Non-pigmented ciliary epithelial cell (primary cell): ENCODE measurements around the gene NR1H3.

Experiments
- DNase-seq: peaks from one replicate; pipeline ENCODE4 v3.0.0-alpha.2; 2010; ENCODE audit warnings: low read depth

The NR1H3 gene

GRCh38 chr11:47244448-47245350 is 13.1 kb upstream of the NR1H3 start:
- DNase-seq, result no peak

GRCh38 chr11:47245611-47246357 is 12.0 kb upstream of the NR1H3 start:
- no peak for DNase-seq

- no peak for DNase-seq
These were observed 10.3 kb upstream of the NR1H3 start for GRCh38 chr11:47247502-47247901.

DNA sequence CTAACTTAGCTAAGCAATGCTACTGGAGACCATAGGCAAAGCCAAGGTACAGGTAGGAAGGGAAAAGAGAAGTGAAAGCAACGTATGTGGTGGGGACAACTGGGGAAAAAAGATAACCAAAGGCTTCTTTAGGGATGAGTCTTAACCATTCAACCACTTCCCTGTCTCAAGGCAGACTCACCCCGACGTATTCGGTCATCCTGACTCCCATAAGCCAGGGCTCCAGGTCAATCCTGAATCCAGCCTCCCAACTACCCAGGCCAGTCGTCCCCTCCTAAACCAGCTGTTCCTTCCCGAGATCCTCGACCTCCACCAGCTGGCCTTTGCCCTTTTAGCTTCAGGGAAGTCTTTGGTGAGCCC is 9.5 kb upstream of the NR1H3 start:
- DNase-seq, result no peak

DNA sequence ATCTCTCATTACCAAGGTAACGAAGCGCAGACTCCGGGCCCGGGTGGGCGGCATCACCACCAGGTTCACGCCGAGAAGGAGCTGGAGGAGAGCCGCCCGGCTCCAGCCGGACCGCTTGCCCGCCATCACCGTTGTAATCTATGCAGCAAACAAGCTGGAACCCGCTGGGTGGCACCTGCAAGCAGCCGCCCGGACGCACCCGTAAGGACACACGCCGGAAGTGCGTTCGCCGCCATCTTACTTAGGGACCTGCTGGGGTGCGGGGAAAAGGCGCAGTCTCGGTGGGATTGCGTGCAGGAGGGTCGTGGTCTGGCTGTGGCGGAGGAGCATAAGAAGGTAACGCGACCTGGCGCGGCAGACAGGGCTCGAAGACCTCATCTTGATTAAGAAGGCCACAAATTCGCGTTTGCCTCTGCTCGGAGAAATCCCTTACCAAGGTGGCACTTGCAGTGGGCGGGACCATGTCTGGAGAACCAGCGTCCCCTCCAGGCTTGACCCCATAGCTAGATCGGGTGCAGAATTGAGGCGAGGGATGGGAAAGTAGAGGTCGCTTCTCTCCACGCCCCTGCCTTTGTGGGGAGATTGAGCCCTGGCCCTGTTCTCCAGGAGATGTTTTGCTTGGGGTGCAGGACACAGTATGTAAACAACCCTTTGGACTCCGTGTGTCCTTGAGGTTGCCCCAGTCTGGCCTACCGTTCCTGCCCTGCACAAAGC is 9.0 kb upstream of the NR1H3 start, which contains the start of gene ACP2:
TSS of gene ACP2 (minus strand) at position 151 of the 714 bp plus-strand sequence. CDS start at position 126, 25 bp downstream.
- no peak for DNase-seq

- no peak for DNase-seq
These were observed 8.4 kb upstream of the NR1H3 start for GRCh38 chr11:47249378-47249715.

GRCh38 chr11:47251751-47252150 is 6.0 kb upstream of the NR1H3 start:
- no peak for DNase-seq

GRCh38 chr11:47253660-47254059 is 4.1 kb upstream of the NR1H3 start:
- no peak for DNase-seq

GRCh38 chr11:47254386-47254785 is 3.4 kb upstream of the NR1H3 start:
- DNase-seq, result no peak

- DNase-seq, result no peak
These were observed 1.4 kb upstream of the NR1H3 start for GRCh38 chr11:47256374-47256773.

- DNase-seq, result no peak
These were observed 649 bp upstream of the NR1H3 start for GRCh38 chr11:47257177-47257516.

GRCh38 chr11:47258317-47258902 is 614 bp downstream of the NR1H3 start:
- no peak for DNase-seq

- DNase-seq, result no peak
These were observed 1.6 kb downstream of the NR1H3 start for GRCh38 chr11:47259232-47259977.

- DNase-seq, result no peak
These were observed 2.6 kb downstream of the NR1H3 start for GRCh38 chr11:47260366-47260765.

- DNase-seq, result no peak
These were observed 3.5 kb downstream of the NR1H3 start for GRCh38 chr11:47261291-47261800.

GRCh38 chr11:47264119-47264518 is 6.3 kb downstream of the NR1H3 start:
- no peak for DNase-seq

GRCh38 chr11:47264521-47264920 is 6.7 kb downstream of the NR1H3 start:
- no peak for DNase-seq

DNA sequence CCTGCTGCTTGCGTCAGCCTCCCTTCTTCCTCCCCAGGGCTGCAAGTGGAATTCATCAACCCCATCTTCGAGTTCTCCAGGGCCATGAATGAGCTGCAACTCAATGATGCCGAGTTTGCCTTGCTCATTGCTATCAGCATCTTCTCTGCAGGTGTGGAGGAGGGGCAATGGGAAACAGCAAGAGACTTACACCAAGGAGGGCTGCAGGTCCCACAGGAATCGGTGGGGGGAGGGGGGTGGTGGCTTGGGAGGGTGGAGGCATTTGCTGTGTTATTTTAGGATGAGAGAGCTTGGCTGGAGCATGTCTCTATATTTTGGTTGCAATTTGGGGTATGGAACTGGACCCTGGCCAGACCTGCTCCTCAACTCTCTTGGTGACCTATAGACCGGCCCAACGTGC is 10.1 kb downstream of the NR1H3 start:
- DNase-seq, result no peak

- DNase-seq, result no peak
These were observed 10.7 kb downstream of the NR1H3 start for GRCh38 chr11:47268448-47269001.

DNA sequence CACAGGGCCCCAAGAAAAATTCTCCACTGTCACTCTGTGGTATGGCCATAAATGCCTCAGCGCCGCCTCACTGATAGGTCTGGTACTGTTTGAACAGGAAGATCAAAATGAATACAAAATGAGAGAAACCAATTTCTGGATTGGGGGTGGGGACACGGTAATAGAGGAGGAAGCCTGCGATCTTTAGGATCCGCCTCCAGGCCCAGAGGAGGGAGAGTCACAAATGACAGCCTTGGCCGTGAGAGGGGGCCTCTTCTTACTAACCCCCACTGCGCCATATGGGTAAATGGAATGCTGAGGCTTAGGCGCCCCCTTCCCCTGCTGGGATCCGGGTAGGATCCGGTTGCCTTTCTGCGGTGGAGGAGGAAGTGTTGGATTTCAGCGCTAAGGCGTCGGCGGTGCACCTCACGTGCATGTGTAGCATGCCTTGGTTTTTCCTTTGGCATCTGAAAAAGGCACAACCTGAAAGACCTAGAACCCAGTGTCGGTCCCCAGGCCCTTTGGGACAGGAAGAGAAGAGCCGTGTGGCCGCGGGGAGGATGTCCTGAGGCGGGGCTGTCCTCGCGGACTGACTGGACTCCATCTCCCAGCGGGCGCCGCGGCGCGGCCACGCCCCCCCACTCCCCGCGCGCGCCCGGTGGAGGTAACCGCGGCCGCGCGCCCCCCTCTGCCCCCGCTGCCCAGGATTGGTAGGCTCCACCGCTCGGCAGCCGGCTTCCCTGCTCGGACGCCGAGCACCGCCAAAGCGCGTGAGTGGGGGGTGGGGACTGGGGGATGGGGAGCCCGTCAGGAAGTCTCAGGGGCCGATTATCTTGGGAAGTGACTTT is 11.4 kb downstream of the NR1H3 start:
- DNase-seq, result no peak
